Lower leg skin (tissue), 3 donors: ENCODE measurements around the gene PRR7.

Experiments
- POLR2A ChIP-seq, 2 donors: fragments of 450-650 bp; IDR thresholded peaks; one replicate each; pipeline ENCODE4 v1.6.1; 2016 to 2017; ENCODE audit warnings: antibody characterized with exemption in 2 of 2, mild to moderate bottlenecking in 1 of 2, moderate library complexity in 1 of 2
- TF ChIP-seq, protein P1 (sequence below), 3 donors: fragments of 450-650 bp; IDR thresholded peaks; one replicate each; pipeline ENCODE4 v1.5.1; 2016; ENCODE audit warnings: antibody characterized with exemption in 3 of 3, mild to moderate bottlenecking in 3 of 3, moderate library complexity in 2 of 3

DNA sequence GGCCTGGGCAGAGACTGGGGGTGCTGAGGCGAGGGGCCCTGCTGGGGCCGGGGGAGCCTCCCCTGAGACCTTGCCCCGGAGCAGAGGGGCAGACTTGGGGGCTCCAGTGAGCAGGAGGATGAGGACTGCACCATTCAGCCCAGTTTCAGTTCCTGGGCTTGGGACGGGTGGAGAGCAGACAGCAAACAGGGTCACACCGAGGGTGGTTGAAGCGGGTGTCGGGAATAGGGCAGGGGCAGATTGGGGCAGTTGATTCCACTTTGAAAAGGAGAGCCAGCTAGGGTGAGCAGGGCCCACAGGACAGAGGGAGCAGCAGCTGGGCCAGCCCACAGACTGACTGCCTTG lies 15.7 kb upstream of the PRR7 start:
- TF ChIP-seq, protein P1, sequence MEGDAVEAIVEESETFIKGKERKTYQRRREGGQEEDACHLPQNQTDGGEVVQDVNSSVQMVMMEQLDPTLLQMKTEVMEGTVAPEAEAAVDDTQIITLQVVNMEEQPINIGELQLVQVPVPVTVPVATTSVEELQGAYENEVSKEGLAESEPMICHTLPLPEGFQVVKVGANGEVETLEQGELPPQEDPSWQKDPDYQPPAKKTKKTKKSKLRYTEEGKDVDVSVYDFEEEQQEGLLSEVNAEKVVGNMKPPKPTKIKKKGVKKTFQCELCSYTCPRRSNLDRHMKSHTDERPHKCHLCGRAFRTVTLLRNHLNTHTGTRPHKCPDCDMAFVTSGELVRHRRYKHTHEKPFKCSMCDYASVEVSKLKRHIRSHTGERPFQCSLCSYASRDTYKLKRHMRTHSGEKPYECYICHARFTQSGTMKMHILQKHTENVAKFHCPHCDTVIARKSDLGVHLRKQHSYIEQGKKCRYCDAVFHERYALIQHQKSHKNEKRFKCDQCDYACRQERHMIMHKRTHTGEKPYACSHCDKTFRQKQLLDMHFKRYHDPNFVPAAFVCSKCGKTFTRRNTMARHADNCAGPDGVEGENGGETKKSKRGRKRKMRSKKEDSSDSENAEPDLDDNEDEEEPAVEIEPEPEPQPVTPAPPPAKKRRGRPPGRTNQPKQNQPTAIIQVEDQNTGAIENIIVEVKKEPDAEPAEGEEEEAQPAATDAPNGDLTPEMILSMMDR (IDR thresholded peaks at IDR 0.05), result no peak
- no peak for TF ChIP-seq POLR2A (IDR thresholded peaks at IDR 0.05)
